ENCODE results near the gene MOB2. TPM values are rescaled to one million over a fixed set of nuclear protein-coding genes. Genes with fewer than 3 reads are reported as not detected.
"Not testable (repeated sequence)": the region's sequence is repeated elsewhere in the genome, so short reads cannot be mapped to it uniquely, and the experiment has no call there.

The MOB2 gene
- total RNA-seq, 2 experiments from 2014 or later, result 13.2 to 14.0 TPM

DNA sequence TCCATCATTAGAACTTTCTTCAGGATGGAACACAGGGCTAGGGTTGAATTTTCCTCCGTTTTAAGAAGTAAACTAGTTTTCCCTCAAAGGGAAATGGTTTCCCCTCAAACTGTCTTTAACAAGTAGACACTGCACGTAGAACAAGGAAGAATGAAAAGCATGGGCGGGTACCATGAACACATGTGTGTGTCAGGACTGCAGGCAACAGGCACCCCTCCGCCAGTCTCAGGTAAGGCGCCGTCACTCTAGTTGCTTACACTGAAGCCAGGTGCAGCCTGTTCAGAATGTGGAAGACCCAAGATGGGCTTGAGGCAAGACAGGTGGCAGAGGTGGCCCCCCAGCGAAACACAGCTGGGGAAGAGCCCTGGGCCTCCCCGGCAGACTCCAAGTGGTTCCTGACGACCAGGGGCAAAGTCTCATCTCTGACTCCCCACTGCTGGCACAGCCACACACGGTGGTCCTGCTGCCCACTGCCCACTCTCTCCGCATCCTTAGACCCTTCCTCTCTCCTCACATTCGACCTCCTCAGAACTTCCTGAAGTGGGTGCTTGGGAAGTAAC, 25.4 kb upstream of the MOB2 start:
- Mint-ChIP-seq H3K4me3 (no peak overlapping the region), H3K9me3 (no peaks in the 10 kb centered on the region), H3K27ac (no peak overlapping the region), H3K36me3 (ENCODE audit: low read depth) (no peaks in the 10 kb centered on the region), H3K27me3 (no peaks in the 10 kb centered on the region), H3K4me1 (ENCODE audit: low read depth) (peaks cover 55% of the 10 kb centered on the region)
- ATAC-seq, result no peak
- ChIA-PET POLR2A (no interaction called here), CTCF (no interaction called here)
- intact Hi-C loops (cut with micrococcal nuclease), result loop anchor here (10.0 kb wide), 1 partner anchor 307 kb away; no protein-coding TSS in a partner anchor
- TF ChIP-seq, protein P1, sequence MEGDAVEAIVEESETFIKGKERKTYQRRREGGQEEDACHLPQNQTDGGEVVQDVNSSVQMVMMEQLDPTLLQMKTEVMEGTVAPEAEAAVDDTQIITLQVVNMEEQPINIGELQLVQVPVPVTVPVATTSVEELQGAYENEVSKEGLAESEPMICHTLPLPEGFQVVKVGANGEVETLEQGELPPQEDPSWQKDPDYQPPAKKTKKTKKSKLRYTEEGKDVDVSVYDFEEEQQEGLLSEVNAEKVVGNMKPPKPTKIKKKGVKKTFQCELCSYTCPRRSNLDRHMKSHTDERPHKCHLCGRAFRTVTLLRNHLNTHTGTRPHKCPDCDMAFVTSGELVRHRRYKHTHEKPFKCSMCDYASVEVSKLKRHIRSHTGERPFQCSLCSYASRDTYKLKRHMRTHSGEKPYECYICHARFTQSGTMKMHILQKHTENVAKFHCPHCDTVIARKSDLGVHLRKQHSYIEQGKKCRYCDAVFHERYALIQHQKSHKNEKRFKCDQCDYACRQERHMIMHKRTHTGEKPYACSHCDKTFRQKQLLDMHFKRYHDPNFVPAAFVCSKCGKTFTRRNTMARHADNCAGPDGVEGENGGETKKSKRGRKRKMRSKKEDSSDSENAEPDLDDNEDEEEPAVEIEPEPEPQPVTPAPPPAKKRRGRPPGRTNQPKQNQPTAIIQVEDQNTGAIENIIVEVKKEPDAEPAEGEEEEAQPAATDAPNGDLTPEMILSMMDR (IDR thresholded peaks at IDR 0.05), result no peak
- no peak for DNase-seq

DNA sequence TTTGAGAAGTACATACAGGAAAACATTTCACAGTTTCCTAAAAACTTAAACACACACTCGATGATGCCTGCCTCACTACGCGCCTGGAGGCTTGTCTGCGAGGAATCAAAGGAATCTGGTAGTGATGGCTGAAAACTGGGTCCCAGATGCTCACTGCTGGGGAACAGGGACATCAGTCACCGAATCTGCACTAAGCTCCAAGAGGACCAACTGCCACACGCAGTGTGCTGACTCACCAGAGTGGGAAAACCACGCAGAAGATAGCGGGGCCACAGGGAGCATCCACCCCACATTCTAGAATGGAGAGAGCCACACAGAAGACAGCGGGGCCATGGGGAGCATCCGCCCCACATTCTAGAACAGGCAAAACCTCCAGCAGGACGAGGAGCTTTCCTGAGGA, 24.3 kb upstream of the MOB2 start:
- H3K4me1 Mint-ChIP-seq (ENCODE audit: low read depth), result peaks cover 48% of the 10 kb centered on the region
- H3K36me3 Mint-ChIP-seq (ENCODE audit: low read depth), result no peaks in the 10 kb centered on the region
- H3K9me3 Mint-ChIP-seq, result no peaks in the 10 kb centered on the region
- no peak overlapping the region for H3K27ac Mint-ChIP-seq
- ATAC-seq (no peak), DNase-seq (no peak)
- H3K27me3 Mint-ChIP-seq, result no peaks in the 10 kb centered on the region
- TF ChIP-seq, protein P1 (IDR thresholded peaks at IDR 0.05), result no peak
- intact Hi-C loops (cut with micrococcal nuclease), result loop anchor here (10.0 kb wide), 1 partner anchor 306 kb away; no protein-coding TSS in a partner anchor
- ChIA-PET CTCF (interaction anchor here (1.0 kb wide), 1 partner anchor 64 kb away, joined by 4 read pairs; no protein-coding TSS in a partner anchor), POLR2A (no interaction called here)
- no peak overlapping the region for H3K4me3 Mint-ChIP-seq

DNA sequence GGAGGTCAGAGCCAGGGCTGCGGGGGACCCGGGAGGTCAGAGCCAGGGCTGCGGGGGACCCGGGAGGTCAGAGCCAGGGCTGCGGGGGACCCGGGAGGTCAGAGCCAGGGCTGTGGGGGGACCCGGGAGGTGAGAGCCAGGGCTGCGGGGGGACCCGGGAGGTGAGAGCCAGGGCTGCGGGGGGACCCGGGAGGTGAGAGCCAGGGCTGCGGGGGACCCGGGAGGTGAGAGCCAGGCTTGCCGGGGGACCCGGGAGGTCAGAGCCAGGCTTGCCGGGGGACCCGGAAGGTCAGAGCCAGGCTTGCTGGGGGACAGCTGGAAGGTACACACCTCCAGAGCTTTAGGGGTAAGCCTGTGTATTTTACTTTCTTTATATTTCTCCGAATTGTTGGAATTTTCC, 23.8 kb upstream of the MOB2 start:
- H3K4me3 Mint-ChIP-seq; H3K27ac Mint-ChIP-seq; ATAC-seq; POLR2A ChIA-PET; DNase-seq; H3K36me3 Mint-ChIP-seq (ENCODE audit: low read depth); CTCF ChIA-PET; H3K27me3 Mint-ChIP-seq; H3K9me3 Mint-ChIP-seq: not testable (repeated sequence)
- intact Hi-C loops (cut with micrococcal nuclease), result loop anchor here (10.0 kb wide), 1 partner anchor 306 kb away; no protein-coding TSS in a partner anchor
- peaks cover 46% of the 10 kb centered on the region for H3K4me1 Mint-ChIP-seq (ENCODE audit: low read depth)

DNA sequence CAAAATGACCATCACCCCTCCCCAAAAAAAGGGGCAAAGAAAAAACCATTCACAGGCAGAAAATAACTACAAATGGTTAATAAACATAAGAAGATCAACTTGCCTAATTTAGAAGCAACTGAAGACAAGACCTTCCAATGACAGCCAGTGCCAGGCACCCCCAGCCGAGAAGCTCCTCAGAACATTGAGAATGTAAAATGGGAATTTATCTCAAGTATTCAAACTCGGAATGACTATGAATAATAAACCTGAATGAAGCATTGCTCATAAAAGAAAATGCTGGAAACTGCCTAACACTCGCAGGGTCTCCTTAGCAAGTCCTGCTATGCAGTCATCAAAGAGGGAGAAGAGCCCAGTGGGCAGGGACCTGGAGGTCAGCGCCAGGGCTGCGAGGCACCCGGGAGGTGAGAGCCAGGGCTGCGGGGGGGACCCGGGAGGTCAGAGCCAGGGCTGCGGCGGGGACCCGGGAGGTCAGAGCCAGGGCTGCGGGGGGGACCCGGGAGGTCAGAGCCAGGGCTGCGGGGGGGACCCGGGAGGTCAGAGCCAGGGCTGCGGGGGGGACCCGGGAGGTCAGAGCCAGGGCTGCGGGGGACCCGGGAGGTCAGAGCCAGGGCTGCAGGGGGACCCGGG, 23.2 kb upstream of the MOB2 start:
- POLR2A ChIA-PET, result interaction anchor here (0.7 kb wide), 1 partner anchor 366 kb away, joined by 3 read pairs; no protein-coding TSS in a partner anchor
- H3K4me3 Mint-ChIP-seq, result no peak overlapping the region
- no peaks in the 10 kb centered on the region for H3K9me3 Mint-ChIP-seq
- peaks cover 44% of the 10 kb centered on the region for H3K4me1 Mint-ChIP-seq (ENCODE audit: low read depth)
- no peak overlapping the region for H3K27ac Mint-ChIP-seq
- TF ChIP-seq, protein P1 (IDR thresholded peaks at IDR 0.05), result no peak
- no peaks in the 10 kb centered on the region for H3K36me3 Mint-ChIP-seq (ENCODE audit: low read depth)
- no peaks in the 10 kb centered on the region for H3K27me3 Mint-ChIP-seq
- DNase-seq, result no peak
- no peak for ATAC-seq
- CTCF ChIA-PET, result no interaction called here
- intact Hi-C loops (cut with micrococcal nuclease), result loop anchor here (10.0 kb wide), 1 partner anchor 305 kb away; no protein-coding TSS in a partner anchor

DNA sequence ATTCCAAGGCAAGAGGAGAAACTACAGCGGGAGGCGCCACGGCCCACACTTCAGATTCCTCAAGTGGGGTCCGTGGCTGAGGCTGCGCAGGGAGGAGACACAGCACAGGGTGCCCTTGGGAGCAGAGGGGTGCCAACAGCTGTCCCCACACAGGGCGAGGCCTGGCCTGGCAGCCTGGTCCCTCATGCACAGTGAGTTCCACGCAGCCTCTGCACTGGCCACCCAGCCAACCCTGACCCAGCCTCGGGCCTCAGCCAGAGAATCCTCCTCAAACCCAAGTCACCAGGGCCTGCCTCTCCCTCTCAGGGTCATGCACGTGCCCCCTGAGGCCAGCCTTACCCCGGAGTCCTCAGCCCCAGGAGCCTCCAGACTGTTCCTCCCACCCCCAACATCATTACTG, 22.4 kb upstream of the MOB2 start:
- ChIA-PET POLR2A (interaction anchor here (0.7 kb wide), 1 partner anchor 367 kb away, joined by 3 read pairs; no protein-coding TSS in a partner anchor), CTCF (no interaction called here)
- ATAC-seq, result no peak
- Mint-ChIP-seq H3K27ac (no peak overlapping the region), H3K36me3 (ENCODE audit: low read depth) (no peaks in the 10 kb centered on the region), H3K4me1 (ENCODE audit: low read depth) (peaks cover 38% of the 10 kb centered on the region), H3K9me3 (no peaks in the 10 kb centered on the region), H3K27me3 (no peaks in the 10 kb centered on the region), H3K4me3 (no peak overlapping the region)
- TF ChIP-seq, protein P1 (IDR thresholded peaks at IDR 0.05), result no peak
- DNase-seq, result no peak
- intact Hi-C loops (cut with micrococcal nuclease), result no loop called here
